ENCODE measurements around the gene LRRN2. TPM values are rescaled to one million over a fixed set of nuclear protein-coding genes. Genes with fewer than 3 reads are reported as not detected.

The LRRN2 gene
- total and polyA plus RNA-seq, 2 of the 8 experiments (the other 6 are each of a cell fraction or from before 2014, with no cell fraction given): 1.8 to 2.3 TPM

GRCh38 chr1:204578867-204579664, 106.5 kb downstream of the LRRN2 start (continued):
- TF ChIP-seq E2F6 (IDR thresholded peaks at IDR 0.05): no peak
- TF ChIP-seq CEBPB (IDR thresholded peaks at IDR 0.05; ENCODE audit: low read depth, low read length): no peak
